Measurements from ENCODE around the gene SLC25A44. TPM values are rescaled to one million over a fixed set of nuclear protein-coding genes. Genes with fewer than 3 reads are reported as not detected.
"Not testable (repeated sequence)": the region's sequence is repeated elsewhere in the genome, so short reads cannot be mapped to it uniquely, and the experiment has no call there.

The SLC25A44 gene
- total and polyA plus RNA-seq, 7 experiments from 2014 or later: 8.3 to 38.4 (median 19.6) TPM

DNA sequence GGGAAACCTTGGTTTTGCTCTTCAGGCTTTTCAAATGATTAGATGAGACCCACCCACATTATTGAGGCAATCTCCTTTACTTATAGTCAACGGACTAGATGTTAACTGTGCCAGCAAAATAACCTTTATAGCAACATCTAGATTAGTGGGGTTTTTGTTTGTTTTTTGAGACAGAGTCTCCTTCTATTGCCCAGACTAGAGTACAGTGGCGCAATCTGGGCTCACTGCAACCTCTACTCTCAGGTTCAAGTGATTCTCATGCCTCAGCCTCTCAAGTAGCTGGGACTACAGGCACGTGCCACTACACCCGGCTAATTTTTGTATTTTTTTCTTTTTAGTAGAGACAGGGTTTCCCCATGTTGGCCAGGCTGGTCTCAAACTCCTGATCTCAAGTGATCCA lies 3.6 kb upstream of the SLC25A44 start:
- not testable (repeated sequence) for ATAC-seq; H3K36me3 ChIP-seq (ENCODE audit: control insufficient read depth in 2 of 3, insufficient read depth in 3 of 3, low read length in 3 of 3); H3K4me3 Mint-ChIP-seq; H3K4me3 ChIP-seq (ENCODE audit: low read length); H3K27me3 Mint-ChIP-seq; H3K9me3 ChIP-seq (ENCODE audit: control insufficient read depth in 2 of 3, low read length in 3 of 3); H3K27me3 ChIP-seq (ENCODE audit: control insufficient read depth in 2 of 2, insufficient read depth in 2 of 2, low read length in 2 of 2); H3K27ac Mint-ChIP-seq; H3K27ac ChIP-seq (ENCODE audit: low read depth, low read length); H3K36me3 Mint-ChIP-seq; DNase-seq
- Mint-ChIP-seq H3K9me3 (peaks cover 0 to 12% (median 0%) of the 10 kb centered on the region in 11 donors), H3K4me1 (peaks cover 15 to 23% (median 20%) of the 10 kb centered on the region in 7 donors)
- H3K4me1 ChIP-seq (ENCODE audit: control insufficient read depth in 2 of 2, insufficient read depth in 2 of 2, low read length in 2 of 2): peaks cover 8 to 12% of the 10 kb centered on the region in 2 donors
- CTCF ChIA-PET: interaction anchor here (0.7 kb wide), 1 partner anchor 61 kb away, joined by 4 read pairs; no protein-coding TSS in a partner anchor
- intact Hi-C loops (cut with micrococcal nuclease): loop anchor here in 1 of 2 donors (5.0 to 10.0 kb wide), 2 partner anchors 552 to 1965 kb away; partner anchors contain the start of genes MRPL24 and UBAP2L
- POLR2A ChIA-PET: interaction anchor here (0.7 to 1.0 kb wide), 2 partner anchors 21 to 22 kb away, joined by 3 read pairs; partner anchors contain the start of gene PMF1

DNA sequence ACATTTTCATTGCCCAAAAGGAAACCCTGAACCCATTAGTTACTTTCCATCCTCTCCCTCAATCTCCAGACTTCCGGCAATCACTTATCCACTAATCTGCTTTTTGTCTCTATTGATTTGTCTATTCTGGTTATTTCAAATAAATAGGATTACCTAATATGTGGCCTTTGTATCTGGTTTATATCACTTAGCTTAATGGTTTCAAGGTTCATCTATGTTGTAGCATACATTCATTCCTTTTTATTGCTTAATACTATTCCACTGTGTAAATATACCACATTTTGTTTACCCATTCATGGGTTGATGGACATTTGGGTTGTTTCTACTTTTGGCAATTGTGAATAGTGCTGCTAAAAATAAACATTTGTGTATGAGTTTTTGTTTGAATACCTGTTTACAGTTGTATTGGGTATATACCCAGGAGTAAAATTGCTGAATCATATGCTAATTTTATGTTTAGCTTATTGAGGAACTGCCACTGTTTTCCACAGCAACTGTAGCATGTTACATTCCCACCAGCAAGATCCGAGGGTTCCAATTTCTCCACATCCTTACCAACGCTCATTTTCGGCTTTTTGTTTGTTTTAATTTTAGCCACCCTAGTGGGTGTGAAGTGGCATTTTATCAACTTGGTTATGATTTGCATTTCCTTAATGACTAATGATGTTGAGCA lies 2.5 kb upstream of the SLC25A44 start:
- peak overlapping the region in 1 of 10 donors; percentile 24 for H3K4me3 Mint-ChIP-seq
- intact Hi-C loops (cut with micrococcal nuclease): loop anchor here in 1 of 2 donors (5.0 to 10.0 kb wide), 2 partner anchors 551 to 1967 kb away; partner anchors contain the start of genes MRPL24 and UBAP2L
- no peak overlapping the region for H3K4me3 ChIP-seq (ENCODE audit: low read length)

DNA sequence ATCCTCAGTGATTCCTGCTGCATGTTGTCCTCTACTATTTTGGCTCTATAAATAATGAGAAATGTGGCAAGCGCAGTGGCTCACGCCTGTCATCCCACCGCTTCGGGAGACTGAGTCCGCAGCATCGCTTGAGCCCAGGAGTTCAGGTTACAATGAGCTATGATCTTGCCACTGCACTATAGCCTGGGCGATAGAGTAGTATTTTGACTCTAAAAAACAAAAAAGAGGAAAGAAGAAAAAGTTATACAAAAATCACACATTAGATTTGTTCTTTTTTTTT lies 756 bp upstream of the SLC25A44 start:
- no peaks in the 10 kb centered on the region for H3K27me3 Mint-ChIP-seq
- peak overlapping the region in 8 of 9 donors; percentile 85 to 97 (median 93) for H3K27ac Mint-ChIP-seq
- H3K4me3 ChIP-seq (ENCODE audit: low read length): peak overlapping the region; percentile 92
- H3K36me3 ChIP-seq (ENCODE audit: control insufficient read depth in 2 of 3, insufficient read depth in 3 of 3, low read length in 3 of 3): peaks cover 0 to 10% (median 10%) of the 10 kb centered on the region in 3 experiments
- no peaks in the 10 kb centered on the region for H3K9me3 ChIP-seq (ENCODE audit: control insufficient read depth in 2 of 3, low read length in 3 of 3)
- DNase-seq (no peak), ATAC-seq (no peak)
- ChIA-PET POLR2A (interaction anchor here (0.6 to 2.6 kb wide), 9 partner anchors 20 to 139 kb away, joined by 3 to 29 read pairs (median 3); partner anchors contain the start of genes LAMTOR2, PMF1 and SMG5), CTCF (interaction anchor here (0.7 kb wide), 1 partner anchor 412 kb away, joined by 3 read pairs; no protein-coding TSS in a partner anchor)
- H3K27me3 ChIP-seq (ENCODE audit: control insufficient read depth in 2 of 2, insufficient read depth in 2 of 2, low read length in 2 of 2): no peaks in the 10 kb centered on the region
- H3K4me3 Mint-ChIP-seq: peak overlapping the region; percentile 83 to 99 (median 97)
- no peaks in the 10 kb centered on the region for H3K9me3 Mint-ChIP-seq
- peaks cover 4 to 17% (median 6%) of the 10 kb centered on the region in 5 donors for H3K36me3 Mint-ChIP-seq
- H3K27ac ChIP-seq (ENCODE audit: low read depth, low read length): peak overlapping the region; percentile 77
- H3K4me1 ChIP-seq (ENCODE audit: control insufficient read depth in 2 of 2, insufficient read depth in 2 of 2, low read length in 2 of 2): peaks cover 8 to 26% of the 10 kb centered on the region in 2 donors
- intact Hi-C loops (cut with micrococcal nuclease): loop anchor here (1.0 to 10.0 kb wide), 10 partner anchors 19 to 1968 kb away; partner anchors contain the start of genes KHDC4 (in 1 of the 2), LAMTOR2 (in 1 of the 2), MRPL24 (in 1 of the 2) and PMF1 (in 1 of the 2)
- H3K4me1 Mint-ChIP-seq: peaks cover 20 to 48% (median 39%) of the 10 kb centered on the region in 7 donors

More for the DNA sequence above, 2.5 kb upstream of the SLC25A44 start:
- Histone ChIP-seq H3K4me1 (ENCODE audit: control insufficient read depth in 2 of 2, insufficient read depth in 2 of 2, low read length in 2 of 2) (peaks cover 8 to 19% of the 10 kb centered on the region in 2 donors), H3K9me3 (ENCODE audit: control insufficient read depth in 2 of 3, low read length in 3 of 3) (no peaks in the 10 kb centered on the region), H3K27me3 (ENCODE audit: control insufficient read depth in 2 of 2, insufficient read depth in 2 of 2, low read length in 2 of 2) (no peaks in the 10 kb centered on the region), H3K36me3 (ENCODE audit: control insufficient read depth in 2 of 3, insufficient read depth in 3 of 3, low read length in 3 of 3) (peaks cover 0 to 8% (median 3%) of the 10 kb centered on the region in 3 experiments), H3K27ac (ENCODE audit: low read depth, low read length) (no peak overlapping the region)
- H3K27ac Mint-ChIP-seq: no peak overlapping the region
- ATAC-seq (no peak), DNase-seq (no peak)
- peaks cover 4 to 14% (median 6%) of the 10 kb centered on the region in 5 donors for H3K36me3 Mint-ChIP-seq
- ChIA-PET POLR2A (interaction anchor here (1.0 kb wide), 1 partner anchor 21 kb away, joined by 3 read pairs; the partner anchor contains the start of gene PMF1), CTCF (interaction anchor here (1.3 kb wide), 1 partner anchor 34 kb away, joined by 5 read pairs; no protein-coding TSS in a partner anchor)
- H3K9me3 Mint-ChIP-seq: peaks cover 0 to 9% (median 0%) of the 10 kb centered on the region in 11 donors
- H3K27me3 Mint-ChIP-seq: no peaks in the 10 kb centered on the region
- peaks cover 20 to 34% (median 28%) of the 10 kb centered on the region in 7 donors for H3K4me1 Mint-ChIP-seq

DNA sequence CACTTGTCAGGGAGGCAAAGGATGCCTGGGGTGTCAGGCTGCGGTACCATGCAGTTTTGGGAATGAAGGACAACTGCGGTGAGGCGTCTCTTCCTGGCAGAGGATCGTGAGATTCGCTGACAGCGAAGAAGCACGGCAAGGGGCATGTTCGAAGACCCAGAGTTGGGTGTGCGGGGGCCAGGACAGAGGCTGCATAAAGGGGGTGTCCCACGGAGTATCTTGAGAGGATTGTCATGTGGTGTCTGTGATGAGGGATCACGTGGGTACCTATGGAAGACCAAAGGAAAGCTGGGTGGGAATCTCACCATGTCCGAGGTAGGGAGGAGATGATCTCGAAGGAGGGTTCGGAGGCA lies 372 bp downstream of the SLC25A44 start:
- Histone ChIP-seq H3K4me1 (ENCODE audit: control insufficient read depth in 2 of 2, insufficient read depth in 2 of 2, low read length in 2 of 2) (peaks cover 12 to 31% of the 10 kb centered on the region in 2 donors), H3K36me3 (ENCODE audit: control insufficient read depth in 2 of 3, insufficient read depth in 3 of 3, low read length in 3 of 3) (peaks cover 0 to 13% (median 10%) of the 10 kb centered on the region in 3 experiments), H3K4me3 (ENCODE audit: low read length) (peak overlapping the region; percentile 92), H3K27me3 (ENCODE audit: control insufficient read depth in 2 of 2, insufficient read depth in 2 of 2, low read length in 2 of 2) (no peaks in the 10 kb centered on the region), H3K9me3 (ENCODE audit: control insufficient read depth in 2 of 3, low read length in 3 of 3) (no peaks in the 10 kb centered on the region), H3K27ac (ENCODE audit: low read depth, low read length) (peak overlapping the region; percentile 86)
- CTCF ChIA-PET: interaction anchor here (0.6 to 1.2 kb wide), 4 partner anchors 10 to 406 kb away, joined by 3 to 4 read pairs (median 3); partner anchors contain the start of gene PMF1
- H3K27ac Mint-ChIP-seq: peak overlapping the region; percentile 85 to 97 (median 93)
- DNase-seq (peak in 1 of 9 donors; percentile 11), ATAC-seq (no peak)
- no peaks in the 10 kb centered on the region for H3K9me3 Mint-ChIP-seq
- POLR2A ChIA-PET: interaction anchor here (0.8 to 2.6 kb wide), 4 partner anchors 16 to 141 kb away, joined by 3 to 29 read pairs (median 3); partner anchors contain the start of genes PMF1 and UBQLN4
- H3K4me3 Mint-ChIP-seq: peak overlapping the region; percentile 83 to 99 (median 97)
- H3K4me1 Mint-ChIP-seq: peaks cover 26 to 59% (median 50%) of the 10 kb centered on the region in 7 donors
- H3K27me3 Mint-ChIP-seq: no peaks in the 10 kb centered on the region
- peaks cover 4 to 20% (median 7%) of the 10 kb centered on the region in 5 donors for H3K36me3 Mint-ChIP-seq
- intact Hi-C loops (cut with micrococcal nuclease): loop anchor here (1.0 to 10.0 kb wide), 8 partner anchors 31 to 1969 kb away; partner anchors contain the start of genes SMG5 (in 2 of the 2), CCT3 (in 1 of the 2), LAMTOR2 (in 1 of the 2) and MRPL24 (in 1 of the 2)

DNA sequence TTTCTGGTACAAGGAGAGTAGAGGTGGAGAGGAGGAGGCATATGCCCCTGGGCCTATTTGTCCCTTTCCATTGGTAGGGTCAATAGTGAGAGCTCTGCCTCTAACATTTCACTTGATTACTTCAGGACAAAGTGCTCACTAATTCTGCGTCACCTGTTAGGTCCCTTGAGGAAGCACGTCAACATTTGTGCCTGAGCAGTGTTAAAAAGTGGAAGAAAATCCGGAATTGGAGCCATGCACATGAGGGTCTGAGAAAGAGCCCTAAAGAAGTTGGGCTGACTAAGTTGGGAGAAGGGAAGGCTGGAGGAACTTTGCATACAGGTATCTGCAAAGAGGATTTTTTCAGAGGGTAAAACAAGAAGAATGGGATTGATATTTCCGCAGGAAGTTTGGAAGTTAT lies 1.9 kb downstream of the SLC25A44 start:
- Mint-ChIP-seq H3K9me3 (no peaks in the 10 kb centered on the region), H3K27me3 (no peaks in the 10 kb centered on the region), H3K27ac (peak overlapping the region in 3 of 9 donors; percentile 14 to 65 (median 62)), H3K4me1 (peaks cover 38 to 74% (median 64%) of the 10 kb centered on the region in 7 donors), H3K4me3 (peak overlapping the region; percentile 32 to 99 (median 66)), H3K36me3 (peaks cover 8 to 33% (median 14%) of the 10 kb centered on the region in 5 donors)
- no peak for DNase-seq
- Histone ChIP-seq H3K4me1 (ENCODE audit: control insufficient read depth in 2 of 2, insufficient read depth in 2 of 2, low read length in 2 of 2) (peaks cover 12 to 35% of the 10 kb centered on the region in 2 donors), H3K27ac (ENCODE audit: low read depth, low read length) (no peak overlapping the region), H3K4me3 (ENCODE audit: low read length) (no peak overlapping the region), H3K36me3 (ENCODE audit: control insufficient read depth in 2 of 3, insufficient read depth in 3 of 3, low read length in 3 of 3) (peaks cover 0 to 26% (median 10%) of the 10 kb centered on the region in 3 experiments), H3K27me3 (ENCODE audit: control insufficient read depth in 2 of 2, insufficient read depth in 2 of 2, low read length in 2 of 2) (no peaks in the 10 kb centered on the region), H3K9me3 (ENCODE audit: control insufficient read depth in 2 of 3, low read length in 3 of 3) (no peaks in the 10 kb centered on the region)
- ChIA-PET POLR2A (interaction anchor here (1.4 kb wide), 1 partner anchor 143 kb away, joined by 3 read pairs; the partner anchor contains the start of gene UBQLN4), CTCF (no interaction called here)
- intact Hi-C loops (cut with micrococcal nuclease): loop anchor here in 1 of 2 donors (10.0 kb wide), 1 partner anchor 1971 kb away; the partner anchor contains the start of gene UBAP2L
- ATAC-seq: no peak

DNA sequence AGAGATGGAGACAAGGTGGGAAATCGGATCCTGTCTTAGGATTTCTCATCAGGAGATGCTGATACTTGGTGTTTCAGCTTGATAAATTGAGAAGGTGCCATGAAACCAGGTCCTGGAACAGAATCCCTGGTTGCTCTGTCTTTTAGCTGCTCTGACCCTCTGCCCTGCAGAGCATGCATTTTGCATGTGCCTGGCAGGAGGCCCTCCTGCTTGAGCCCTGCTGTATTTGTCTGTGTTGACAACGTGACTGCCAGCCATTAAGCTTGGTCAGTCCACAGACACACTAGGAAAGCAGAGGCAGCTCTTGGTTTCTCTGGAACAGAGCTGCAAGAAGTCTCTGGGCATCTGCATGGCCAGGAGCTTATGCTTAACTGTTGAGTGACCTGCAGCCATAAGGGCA lies 2.5 kb downstream of the SLC25A44 start:
- peak overlapping the region in 6 of 10 donors; percentile 6 to 96 (median 50) for H3K4me3 Mint-ChIP-seq
- Histone ChIP-seq H3K4me1 (ENCODE audit: control insufficient read depth in 2 of 2, insufficient read depth in 2 of 2, low read length in 2 of 2) (peaks cover 12 to 40% of the 10 kb centered on the region in 2 donors), H3K27me3 (ENCODE audit: control insufficient read depth in 2 of 2, insufficient read depth in 2 of 2, low read length in 2 of 2) (no peaks in the 10 kb centered on the region), H3K27ac (ENCODE audit: low read depth, low read length) (no peak overlapping the region), H3K9me3 (ENCODE audit: control insufficient read depth in 2 of 3, low read length in 3 of 3) (no peaks in the 10 kb centered on the region), H3K4me3 (ENCODE audit: low read length) (no peak overlapping the region), H3K36me3 (ENCODE audit: control insufficient read depth in 2 of 3, insufficient read depth in 3 of 3, low read length in 3 of 3) (peaks cover 0 to 31% (median 10%) of the 10 kb centered on the region in 3 experiments)
- peaks cover 8 to 33% (median 14%) of the 10 kb centered on the region in 5 donors for H3K36me3 Mint-ChIP-seq
- H3K9me3 Mint-ChIP-seq: no peaks in the 10 kb centered on the region
- peaks cover 38 to 74% (median 64%) of the 10 kb centered on the region in 7 donors for H3K4me1 Mint-ChIP-seq
- peak overlapping the region in 2 of 9 donors; percentile 14 to 63 for H3K27ac Mint-ChIP-seq
- ATAC-seq (no peak), DNase-seq (no peak)
- no peaks in the 10 kb centered on the region for H3K27me3 Mint-ChIP-seq
- ChIA-PET POLR2A (interaction anchor here (0.8 to 4.7 kb wide), 3 partner anchors 9 to 17 kb away, joined by 3 to 30 read pairs (median 4); partner anchors contain the start of gene PMF1), CTCF (interaction anchor here (0.7 kb wide), 1 partner anchor 28 kb away, joined by 3 read pairs; no protein-coding TSS in a partner anchor)
- intact Hi-C loops (cut with micrococcal nuclease): loop anchor here in 1 of 2 donors (10.0 kb wide), 1 partner anchor 1972 kb away; the partner anchor contains the start of gene UBAP2L

Data from naive thymus-derived CD4-positive, alpha-beta T cell (primary cell).